HG02623 (cell line): ENCODE results near the gene SHISA9.

ENCODE experiments used
- ATAC-seq: cut with Tn5 transposase; IDR thresholded peaks from one replicate; pipeline ENCODE4 v1.9.1; 2021; ENCODE audit warnings: moderate library complexity; ENCODE audit not compliant: unreplicated experiment

SHISA9 gene

GRCh38 chr16:13064821-13065220, 163.4 kb downstream of the SHISA9 start:
- ATAC-seq, result no peak

GRCh38 chr16:13067648-13068047, 166.2 kb downstream of the SHISA9 start:
- no peak for ATAC-seq

- ATAC-seq, result no peak
These were observed 167.7 kb downstream of the SHISA9 start for GRCh38 chr16:13068912-13069583.

GRCh38 chr16:13070268-13070667, 168.9 kb downstream of the SHISA9 start:
- no peak for ATAC-seq

GRCh38 chr16:13076878-13077277, 175.5 kb downstream of the SHISA9 start:
- ATAC-seq, result no peak

GRCh38 chr16:13077816-13078215, 176.4 kb downstream of the SHISA9 start:
- ATAC-seq, result no peak

- ATAC-seq, result no peak
These were observed 179.1 kb downstream of the SHISA9 start for GRCh38 chr16:13080531-13080930.

- ATAC-seq, result no peak
These were observed 180.5 kb downstream of the SHISA9 start for GRCh38 chr16:13081825-13082331.

GRCh38 chr16:13083681-13084080, 182.3 kb downstream of the SHISA9 start:
- no peak for ATAC-seq

GRCh38 chr16:13084331-13084730, 182.9 kb downstream of the SHISA9 start:
- ATAC-seq, result no peak

GRCh38 chr16:13093661-13094060, 192.3 kb downstream of the SHISA9 start:
- no peak for ATAC-seq

GRCh38 chr16:13095061-13095460, 193.7 kb downstream of the SHISA9 start:
- ATAC-seq, result no peak

- no peak for ATAC-seq
These were observed 197.1 kb downstream of the SHISA9 start for GRCh38 chr16:13098536-13098935.

- ATAC-seq, result no peak
These were observed 198.4 kb downstream of the SHISA9 start for GRCh38 chr16:13099822-13100221.

GRCh38 chr16:13100970-13101369, 199.6 kb downstream of the SHISA9 start:
- no peak for ATAC-seq

- ATAC-seq, result no peak
These were observed 200.4 kb downstream of the SHISA9 start for GRCh38 chr16:13101828-13102227.

GRCh38 chr16:13102401-13102800, 201.0 kb downstream of the SHISA9 start:
- no peak for ATAC-seq

- ATAC-seq, result no peak
These were observed 202.6 kb downstream of the SHISA9 start for GRCh38 chr16:13103831-13104530.

GRCh38 chr16:13104772-13105171, 203.4 kb downstream of the SHISA9 start:
- no peak for ATAC-seq

GRCh38 chr16:13105427-13105826, 204.0 kb downstream of the SHISA9 start:
- no peak for ATAC-seq

- no peak for ATAC-seq
These were observed 205.1 kb downstream of the SHISA9 start for GRCh38 chr16:13106464-13106863.

- ATAC-seq, result no peak
These were observed 206.7 kb downstream of the SHISA9 start for GRCh38 chr16:13108126-13108525.
